GM23338 (cell line): Measurements from ENCODE around the gene METTL14.

Source experiments
- CREB1 ChIP-seq: fragments of 250-450 bp; sonication (Bioruptor Pico); IDR thresholded peaks from 2 replicates; pipeline ENCODE4 v1.5.0; 2020; ENCODE audit warnings: low read depth, mild to moderate bottlenecking, moderate library complexity
- EZH2 ChIP-seq: fragments of 200-600 bp; sonication (generic); IDR thresholded peaks from one replicate; pipeline ENCODE4 v1.8.0; 2017; ENCODE audit warnings: antibody characterized with exemption, mild to moderate bottlenecking, low read depth; ENCODE audit not compliant: unreplicated experiment
- EZH2phosphoT487 ChIP-seq: fragments of 200-600 bp; sonication (generic); IDR thresholded peaks from one replicate; pipeline ENCODE4 v1.8.1; 2018; ENCODE audit warnings: antibody characterized with exemption; ENCODE audit not compliant: unreplicated experiment
- JUNB ChIP-seq: IDR thresholded peaks from one replicate; pipeline ENCODE4 v1.6.1; 2016; ENCODE audit warnings: antibody characterized with exemption; ENCODE audit not compliant: unreplicated experiment
- POLR2AphosphoS5 ChIP-seq: IDR thresholded peaks from 2 replicates; pipeline ENCODE4 v1.6.1; 2016; ENCODE audit warnings: antibody characterized with exemption, low read depth
- STAT1 ChIP-seq: IDR thresholded peaks from one replicate; pipeline ENCODE4 v1.6.1; 2016; ENCODE audit warnings: antibody characterized with exemption; ENCODE audit not compliant: unreplicated experiment
- TF ChIP-seq, protein P1 (sequence below), 2 experiments: fragments of 200-600 bp in 1 of 2; sonication (generic) in 1 of 2; conservative IDR thresholded peaks; 2 replicates each; pipeline versions ENCODE4 v1.5.1 to v1.6.1; 2016 to 2017; ENCODE audit warnings: antibody characterized with exemption in 2 of 2, low read depth in 2 of 2, mild to moderate bottlenecking in 2 of 2, moderate library complexity in 1 of 2
- TF ChIP-seq, protein P2 (sequence below): IDR thresholded peaks from 2 replicates; pipeline ENCODE4 v1.6.1; 2016; ENCODE audit warnings: antibody characterized with exemption
- TF ChIP-seq, protein P3 (sequence below): IDR thresholded peaks from one replicate; pipeline ENCODE4 v1.6.1; 2018; ENCODE audit warnings: antibody characterized with exemption; ENCODE audit not compliant: unreplicated experiment

DNA sequence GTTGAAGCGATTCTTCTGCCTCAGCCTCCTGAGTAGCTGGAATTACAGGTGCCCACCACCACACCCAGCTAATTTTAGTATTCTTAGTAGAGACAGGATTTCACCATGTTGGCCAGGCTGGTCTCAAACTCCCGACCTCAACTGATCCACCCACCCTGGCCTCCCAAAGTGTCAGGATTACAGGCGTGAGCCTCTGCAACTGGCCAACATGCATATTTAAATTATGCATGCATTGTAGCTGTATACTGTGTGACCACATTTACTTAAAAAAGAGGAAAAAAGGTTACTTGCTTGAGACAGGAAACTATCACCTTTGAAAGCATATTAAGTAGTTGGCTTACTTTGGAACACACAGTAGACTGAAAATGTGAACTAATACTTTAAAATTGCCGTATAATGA lies 29.5 kb downstream of the METTL14 start:
- TF ChIP-seq EZH2: no peak
- TF ChIP-seq, protein P1, sequence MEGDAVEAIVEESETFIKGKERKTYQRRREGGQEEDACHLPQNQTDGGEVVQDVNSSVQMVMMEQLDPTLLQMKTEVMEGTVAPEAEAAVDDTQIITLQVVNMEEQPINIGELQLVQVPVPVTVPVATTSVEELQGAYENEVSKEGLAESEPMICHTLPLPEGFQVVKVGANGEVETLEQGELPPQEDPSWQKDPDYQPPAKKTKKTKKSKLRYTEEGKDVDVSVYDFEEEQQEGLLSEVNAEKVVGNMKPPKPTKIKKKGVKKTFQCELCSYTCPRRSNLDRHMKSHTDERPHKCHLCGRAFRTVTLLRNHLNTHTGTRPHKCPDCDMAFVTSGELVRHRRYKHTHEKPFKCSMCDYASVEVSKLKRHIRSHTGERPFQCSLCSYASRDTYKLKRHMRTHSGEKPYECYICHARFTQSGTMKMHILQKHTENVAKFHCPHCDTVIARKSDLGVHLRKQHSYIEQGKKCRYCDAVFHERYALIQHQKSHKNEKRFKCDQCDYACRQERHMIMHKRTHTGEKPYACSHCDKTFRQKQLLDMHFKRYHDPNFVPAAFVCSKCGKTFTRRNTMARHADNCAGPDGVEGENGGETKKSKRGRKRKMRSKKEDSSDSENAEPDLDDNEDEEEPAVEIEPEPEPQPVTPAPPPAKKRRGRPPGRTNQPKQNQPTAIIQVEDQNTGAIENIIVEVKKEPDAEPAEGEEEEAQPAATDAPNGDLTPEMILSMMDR (conservative IDR thresholded peaks at IDR 0.05; ENCODE audit: low read depth in 2 of 2): no peak
- TF ChIP-seq CREB1 (CRISPR knock-in tag): no peak
- TF ChIP-seq, protein P2, sequence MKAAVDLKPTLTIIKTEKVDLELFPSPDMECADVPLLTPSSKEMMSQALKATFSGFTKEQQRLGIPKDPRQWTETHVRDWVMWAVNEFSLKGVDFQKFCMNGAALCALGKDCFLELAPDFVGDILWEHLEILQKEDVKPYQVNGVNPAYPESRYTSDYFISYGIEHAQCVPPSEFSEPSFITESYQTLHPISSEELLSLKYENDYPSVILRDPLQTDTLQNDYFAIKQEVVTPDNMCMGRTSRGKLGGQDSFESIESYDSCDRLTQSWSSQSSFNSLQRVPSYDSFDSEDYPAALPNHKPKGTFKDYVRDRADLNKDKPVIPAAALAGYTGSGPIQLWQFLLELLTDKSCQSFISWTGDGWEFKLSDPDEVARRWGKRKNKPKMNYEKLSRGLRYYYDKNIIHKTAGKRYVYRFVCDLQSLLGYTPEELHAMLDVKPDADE: no peak
- no peak for TF ChIP-seq POLR2AphosphoS5
- no peak for TF ChIP-seq EZH2phosphoT487
- TF ChIP-seq, protein P3, sequence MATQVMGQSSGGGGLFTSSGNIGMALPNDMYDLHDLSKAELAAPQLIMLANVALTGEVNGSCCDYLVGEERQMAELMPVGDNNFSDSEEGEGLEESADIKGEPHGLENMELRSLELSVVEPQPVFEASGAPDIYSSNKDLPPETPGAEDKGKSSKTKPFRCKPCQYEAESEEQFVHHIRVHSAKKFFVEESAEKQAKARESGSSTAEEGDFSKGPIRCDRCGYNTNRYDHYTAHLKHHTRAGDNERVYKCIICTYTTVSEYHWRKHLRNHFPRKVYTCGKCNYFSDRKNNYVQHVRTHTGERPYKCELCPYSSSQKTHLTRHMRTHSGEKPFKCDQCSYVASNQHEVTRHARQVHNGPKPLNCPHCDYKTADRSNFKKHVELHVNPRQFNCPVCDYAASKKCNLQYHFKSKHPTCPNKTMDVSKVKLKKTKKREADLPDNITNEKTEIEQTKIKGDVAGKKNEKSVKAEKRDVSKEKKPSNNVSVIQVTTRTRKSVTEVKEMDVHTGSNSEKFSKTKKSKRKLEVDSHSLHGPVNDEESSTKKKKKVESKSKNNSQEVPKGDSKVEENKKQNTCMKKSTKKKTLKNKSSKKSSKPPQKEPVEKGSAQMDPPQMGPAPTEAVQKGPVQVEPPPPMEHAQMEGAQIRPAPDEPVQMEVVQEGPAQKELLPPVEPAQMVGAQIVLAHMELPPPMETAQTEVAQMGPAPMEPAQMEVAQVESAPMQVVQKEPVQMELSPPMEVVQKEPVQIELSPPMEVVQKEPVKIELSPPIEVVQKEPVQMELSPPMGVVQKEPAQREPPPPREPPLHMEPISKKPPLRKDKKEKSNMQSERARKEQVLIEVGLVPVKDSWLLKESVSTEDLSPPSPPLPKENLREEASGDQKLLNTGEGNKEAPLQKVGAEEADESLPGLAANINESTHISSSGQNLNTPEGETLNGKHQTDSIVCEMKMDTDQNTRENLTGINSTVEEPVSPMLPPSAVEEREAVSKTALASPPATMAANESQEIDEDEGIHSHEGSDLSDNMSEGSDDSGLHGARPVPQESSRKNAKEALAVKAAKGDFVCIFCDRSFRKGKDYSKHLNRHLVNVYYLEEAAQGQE: no peak
- no peak for TF ChIP-seq STAT1
- TF ChIP-seq JUNB: no peak
